WI38 (cell line): ENCODE measurements around the gene GLMN.

Experiments
- H3K4me3 ChIP-seq: 2 replicates; pipeline ENCODE4 v1.5.1; 2011; ENCODE audit warnings: low read depth, mild to moderate bottlenecking, control low read depth, low read length
- TF ChIP-seq, protein P1 (sequence below): IDR thresholded peaks from 2 replicates; pipeline ENCODE4 v1.5.1; 2012; ENCODE audit warnings: low read depth, mild to moderate bottlenecking, control low read depth, low read length

The GLMN gene, protein sequence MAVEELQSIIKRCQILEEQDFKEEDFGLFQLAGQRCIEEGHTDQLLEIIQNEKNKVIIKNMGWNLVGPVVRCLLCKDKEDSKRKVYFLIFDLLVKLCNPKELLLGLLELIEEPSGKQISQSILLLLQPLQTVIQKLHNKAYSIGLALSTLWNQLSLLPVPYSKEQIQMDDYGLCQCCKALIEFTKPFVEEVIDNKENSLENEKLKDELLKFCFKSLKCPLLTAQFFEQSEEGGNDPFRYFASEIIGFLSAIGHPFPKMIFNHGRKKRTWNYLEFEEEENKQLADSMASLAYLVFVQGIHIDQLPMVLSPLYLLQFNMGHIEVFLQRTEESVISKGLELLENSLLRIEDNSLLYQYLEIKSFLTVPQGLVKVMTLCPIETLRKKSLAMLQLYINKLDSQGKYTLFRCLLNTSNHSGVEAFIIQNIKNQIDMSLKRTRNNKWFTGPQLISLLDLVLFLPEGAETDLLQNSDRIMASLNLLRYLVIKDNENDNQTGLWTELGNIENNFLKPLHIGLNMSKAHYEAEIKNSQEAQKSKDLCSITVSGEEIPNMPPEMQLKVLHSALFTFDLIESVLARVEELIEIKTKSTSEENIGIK

DNA sequence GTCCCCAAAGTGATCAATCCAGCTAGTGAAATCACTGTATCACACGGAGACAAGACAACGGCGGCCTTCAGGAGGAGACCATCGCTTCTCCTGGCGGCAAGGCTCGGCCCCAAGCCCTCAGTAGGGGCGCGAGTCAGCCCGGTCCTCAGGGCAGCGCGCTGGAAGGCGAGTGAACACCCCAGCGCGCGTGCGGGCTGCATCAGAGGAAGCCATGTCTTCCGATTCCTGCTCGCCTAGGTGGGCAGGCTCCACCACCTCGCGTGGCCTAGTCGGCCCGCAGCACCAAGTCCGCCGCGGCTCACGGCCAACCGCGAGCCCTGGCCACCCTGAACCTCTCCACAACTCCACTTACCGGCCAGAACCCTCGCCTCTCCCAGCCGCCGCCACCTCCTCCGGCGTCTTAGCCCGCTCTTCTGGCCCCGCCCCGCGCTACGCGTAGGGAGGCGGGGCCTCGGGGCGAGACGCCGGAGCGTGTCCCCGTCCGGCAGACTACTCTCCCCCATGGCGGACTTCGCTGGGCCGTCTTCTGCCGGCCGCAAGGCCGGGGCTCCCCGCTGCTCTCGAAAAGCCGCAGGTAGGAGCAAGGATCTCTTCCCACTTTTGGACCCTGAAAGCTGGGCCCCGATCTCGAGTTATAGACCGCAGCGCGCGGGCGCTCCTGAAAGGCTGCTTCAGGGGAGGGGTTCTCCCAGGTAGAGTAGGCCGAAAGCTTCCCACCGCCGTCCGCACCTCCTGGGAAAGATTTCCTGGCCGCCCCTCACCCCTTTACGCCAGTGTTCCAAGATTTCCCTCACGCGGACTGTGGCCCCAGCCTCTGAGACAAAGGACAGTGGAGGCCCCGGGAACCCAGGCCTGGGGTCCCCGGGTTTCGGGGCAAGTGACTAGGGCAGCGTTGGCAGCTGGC, at the start of gene GLMN, which contains the start of gene RPAP2:
TSS of gene GLMN (minus strand) at position 415 of the 904 bp plus-strand sequence. CDS start 988 bp downstream, outside the sequence.
TSS of gene RPAP2 (plus strand) at position 487 of the 904 bp plus-strand sequence. CDS start at position 502, 15 bp downstream.
- TF ChIP-seq, protein P1, sequence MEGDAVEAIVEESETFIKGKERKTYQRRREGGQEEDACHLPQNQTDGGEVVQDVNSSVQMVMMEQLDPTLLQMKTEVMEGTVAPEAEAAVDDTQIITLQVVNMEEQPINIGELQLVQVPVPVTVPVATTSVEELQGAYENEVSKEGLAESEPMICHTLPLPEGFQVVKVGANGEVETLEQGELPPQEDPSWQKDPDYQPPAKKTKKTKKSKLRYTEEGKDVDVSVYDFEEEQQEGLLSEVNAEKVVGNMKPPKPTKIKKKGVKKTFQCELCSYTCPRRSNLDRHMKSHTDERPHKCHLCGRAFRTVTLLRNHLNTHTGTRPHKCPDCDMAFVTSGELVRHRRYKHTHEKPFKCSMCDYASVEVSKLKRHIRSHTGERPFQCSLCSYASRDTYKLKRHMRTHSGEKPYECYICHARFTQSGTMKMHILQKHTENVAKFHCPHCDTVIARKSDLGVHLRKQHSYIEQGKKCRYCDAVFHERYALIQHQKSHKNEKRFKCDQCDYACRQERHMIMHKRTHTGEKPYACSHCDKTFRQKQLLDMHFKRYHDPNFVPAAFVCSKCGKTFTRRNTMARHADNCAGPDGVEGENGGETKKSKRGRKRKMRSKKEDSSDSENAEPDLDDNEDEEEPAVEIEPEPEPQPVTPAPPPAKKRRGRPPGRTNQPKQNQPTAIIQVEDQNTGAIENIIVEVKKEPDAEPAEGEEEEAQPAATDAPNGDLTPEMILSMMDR = no peak
- peak within 1 kb of the TSS; percentile 76 for H3K4me3 ChIP-seq

DNA sequence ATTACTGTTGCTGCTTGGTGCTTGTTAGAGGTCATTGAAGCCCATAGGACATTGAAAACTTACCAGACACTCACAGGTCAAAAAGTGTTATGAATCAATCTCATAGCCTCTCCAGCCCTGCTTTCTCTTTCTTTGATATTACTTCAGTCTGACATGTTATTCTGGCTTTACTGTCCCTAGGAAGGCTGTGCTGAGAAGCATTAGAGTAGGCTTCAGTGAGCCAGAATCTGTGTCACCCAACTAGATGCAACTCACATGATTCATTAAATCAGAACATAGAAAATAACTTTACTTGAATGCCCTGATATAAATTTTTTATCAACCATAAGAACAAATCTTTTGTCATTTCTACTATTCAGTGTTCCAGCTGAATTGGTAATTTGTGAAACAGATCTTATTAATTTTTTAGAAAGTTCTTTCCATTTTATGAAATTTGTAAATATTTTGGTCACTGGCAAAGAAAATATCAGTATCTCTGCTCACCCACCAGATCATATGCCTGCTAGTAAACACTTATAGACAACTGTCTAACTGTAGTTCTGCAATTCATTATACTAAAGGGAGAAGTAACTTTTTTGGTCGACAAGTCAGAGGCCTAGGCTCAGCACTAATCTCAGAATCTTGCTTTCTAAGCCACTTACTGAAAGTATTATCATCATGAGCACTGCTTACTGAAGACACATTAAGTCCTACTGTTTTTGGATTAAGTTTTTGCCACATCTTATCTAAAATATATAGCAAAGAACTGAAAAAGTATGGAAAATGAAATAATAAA, 48.3 kb upstream of the GLMN start:
- TF ChIP-seq, protein P1 = no peak
- H3K4me3 ChIP-seq = no peak overlapping the region

DNA sequence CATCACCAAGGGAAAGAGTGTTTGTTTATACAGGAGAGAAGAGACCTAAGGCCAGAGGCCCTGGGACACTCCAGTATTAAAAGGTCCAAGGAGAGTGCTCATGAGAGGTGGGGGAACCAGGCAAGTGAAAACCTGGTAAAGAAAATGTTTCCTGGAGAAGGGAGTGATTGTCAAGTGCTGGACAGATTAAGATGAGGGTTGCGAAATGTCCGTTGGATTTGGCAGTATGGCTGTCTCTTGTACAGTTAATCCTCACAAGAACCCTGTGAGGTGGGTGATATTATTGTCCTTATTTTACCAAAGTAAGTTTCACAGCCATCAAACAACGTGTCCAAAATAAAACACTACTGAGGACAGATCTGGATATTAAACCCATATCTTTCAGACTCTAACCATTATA, 44.3 kb upstream of the GLMN start:
- TF ChIP-seq, protein P1 = no peak
- no peak overlapping the region for H3K4me3 ChIP-seq

DNA sequence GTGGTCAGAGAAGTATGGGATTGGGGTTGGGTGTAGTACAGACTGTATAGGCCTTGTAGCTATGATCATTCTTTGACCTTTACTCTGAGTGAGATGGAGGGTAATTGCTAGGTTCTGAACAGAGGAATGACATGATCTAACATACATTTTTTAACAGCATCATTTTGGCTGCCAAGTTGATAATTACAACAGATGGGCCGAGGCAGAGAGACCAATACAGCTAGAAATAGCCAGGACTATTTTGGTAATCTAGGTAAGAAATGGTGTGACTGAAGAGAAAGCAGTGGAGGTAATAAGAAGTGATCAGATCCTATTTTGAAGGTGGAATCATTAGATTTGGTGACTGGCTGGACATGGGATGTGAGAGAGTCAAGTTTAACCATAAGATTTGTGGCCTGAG, 43.6 kb upstream of the GLMN start:
- TF ChIP-seq, protein P1 = no peak
- H3K4me3 ChIP-seq = no peak overlapping the region

DNA sequence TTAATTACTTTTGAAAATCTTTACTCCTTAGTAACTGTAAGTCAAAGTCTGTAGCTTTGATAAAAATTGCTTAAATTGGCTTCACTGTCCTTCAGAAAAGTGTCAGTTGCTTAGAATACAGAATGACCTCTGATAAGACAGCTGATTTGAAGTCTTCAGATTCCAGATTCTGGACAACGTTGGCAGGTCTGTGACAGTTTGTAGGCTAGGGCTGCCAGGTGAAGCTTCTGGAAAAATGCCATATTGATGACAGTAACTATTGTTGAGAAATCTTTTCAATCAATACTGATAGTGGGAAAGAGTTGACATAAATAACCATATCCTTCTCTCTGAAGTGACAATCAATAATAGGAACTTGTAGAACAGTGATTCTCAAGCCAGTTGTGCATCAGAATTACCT, 41.4 kb upstream of the GLMN start:
- H3K4me3 ChIP-seq = no peak overlapping the region
- TF ChIP-seq, protein P1 = no peak

DNA sequence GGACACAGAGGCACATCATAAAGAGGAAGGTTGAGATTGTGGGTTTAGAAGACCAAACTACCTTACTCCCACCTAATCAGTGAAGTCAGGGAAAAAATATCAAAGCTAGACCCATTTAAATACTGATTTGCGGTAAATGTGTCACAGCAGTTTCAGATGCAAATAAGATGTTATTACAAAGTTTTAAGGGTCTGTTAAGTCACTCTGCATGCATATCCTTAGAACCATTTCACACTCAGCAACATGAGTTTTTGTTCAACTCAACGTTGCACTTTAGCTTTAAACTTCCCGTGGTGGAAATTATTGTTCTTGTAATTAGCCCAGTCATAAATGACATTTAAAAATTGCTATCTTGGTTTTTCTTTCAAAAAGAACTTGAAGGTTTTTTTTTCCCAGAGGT, 34.9 kb upstream of the GLMN start:
- no peak overlapping the region for H3K4me3 ChIP-seq
- TF ChIP-seq, protein P1 = no peak
